KMS-11 (cell line): ENCODE data around the gene SETBP1.

Experiments used
- H2AFZ ChIP-seq: fragments of 200-600 bp; sonication (generic); 2 replicates; pipeline ENCODE4 v1.6.1; 2016; ENCODE audit warnings: antibody characterized with exemption, mixed run types, low read depth
- H3K27ac ChIP-seq: fragments of 200-600 bp; sonication (generic); 2 replicates; pipeline ENCODE4 v1.6.1; 2016; ENCODE audit warnings: mild to moderate bottlenecking, mixed run types
- H3K27me3 ChIP-seq: fragments of 200-600 bp; sonication (generic); 2 replicates; pipeline ENCODE4 v1.6.1; 2017; ENCODE audit warnings: mild to moderate bottlenecking, low read depth, mixed run types, moderate library complexity; ENCODE audit not compliant: insufficient read depth
- H3K36me3 ChIP-seq: fragments of 200-600 bp; sonication (generic); 2 replicates; pipeline ENCODE4 v1.6.1; 2017; ENCODE audit warnings: mild to moderate bottlenecking, mixed run types; ENCODE audit not compliant: insufficient read depth
- H3K4me1 ChIP-seq: fragments of 200-600 bp; sonication (generic); 2 replicates; pipeline ENCODE4 v1.6.1; 2016; ENCODE audit warnings: mild to moderate bottlenecking, low read depth, mixed run types; ENCODE audit not compliant: poor library complexity, severe bottlenecking
- H3K4me2 ChIP-seq: fragments of 200-600 bp; sonication (generic); 2 replicates; pipeline ENCODE4 v1.7.0; 2016; ENCODE audit warnings: mild to moderate bottlenecking, mixed run types
- H3K4me3 ChIP-seq: fragments of 200-600 bp; sonication (generic); IDR thresholded peaks from 2 replicates; pipeline ENCODE4 v1.6.1; 2017; ENCODE audit warnings: low read depth, low read length, mixed read lengths; ENCODE audit not compliant: insufficient read depth
- H3K79me2 ChIP-seq: fragments of 200-600 bp; sonication (generic); 2 replicates; pipeline ENCODE4 v1.6.1; 2016; ENCODE audit warnings: low read depth, mixed run types; ENCODE audit not compliant: insufficient read depth
- H3K9ac ChIP-seq: fragments of 200-600 bp; sonication (generic); 2 replicates; pipeline ENCODE4 v1.6.1; 2016; ENCODE audit warnings: mild to moderate bottlenecking, mixed run types
- H4K20me1 ChIP-seq: fragments of 200-600 bp; sonication (generic); 2 replicates; pipeline ENCODE4 v1.6.1; 2016; ENCODE audit warnings: mild to moderate bottlenecking, mixed run types; ENCODE audit not compliant: insufficient read depth
- TF ChIP-seq, protein P1 (sequence below): fragments of 200-600 bp; sonication (generic); conservative IDR thresholded peaks from 2 replicates; pipeline ENCODE4 v1.6.1; 2017; ENCODE audit warnings: low read depth, mild to moderate bottlenecking, antibody characterized with exemption, low read length, moderate library complexity, mixed read lengths

The SETBP1 gene

DNA sequence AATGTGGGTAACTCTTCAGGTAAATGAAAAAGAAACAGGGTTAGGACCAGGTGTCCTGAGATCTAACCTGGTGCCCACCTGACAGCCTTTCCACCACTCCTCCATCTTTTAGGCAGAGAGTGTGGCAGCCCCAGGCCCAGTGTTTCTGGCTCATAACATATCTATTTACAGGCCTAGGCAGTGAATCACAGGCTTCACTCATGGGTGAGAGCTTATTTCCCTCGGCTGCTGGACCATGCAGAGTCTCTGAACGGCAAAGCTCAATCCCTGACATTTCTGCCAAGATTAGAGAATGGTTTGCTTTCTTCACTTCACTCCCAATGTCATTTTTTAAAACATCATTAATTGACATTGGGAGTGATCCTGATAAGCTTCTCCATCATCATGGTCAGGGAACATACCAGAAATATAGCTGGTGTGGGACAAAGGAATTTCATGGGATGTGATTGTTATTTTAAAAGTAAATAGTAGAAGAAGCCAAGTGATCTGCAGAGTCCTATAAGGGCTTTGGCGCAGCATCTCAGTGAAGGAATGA is 323.9 kb downstream of the SETBP1 start:
- H3K27me3 ChIP-seq = no peaks in the 10 kb centered on the region

GRCh38 chr18:45006934-45007333 is 326.2 kb downstream of the SETBP1 start:
- Histone ChIP-seq H3K27me3 (no peaks in the 10 kb centered on the region), H3K9ac (no peak overlapping the region), H3K36me3 (no peaks in the 10 kb centered on the region), H3K4me1 (no peaks in the 10 kb centered on the region), H3K4me3 (no peak overlapping the region), H4K20me1 (no peaks in the 10 kb centered on the region), H3K79me2 (no peaks in the 10 kb centered on the region), H3K4me2 (no peak overlapping the region), H2AFZ (no peak overlapping the region), H3K27ac (no peak overlapping the region)
- TF ChIP-seq, protein P1, sequence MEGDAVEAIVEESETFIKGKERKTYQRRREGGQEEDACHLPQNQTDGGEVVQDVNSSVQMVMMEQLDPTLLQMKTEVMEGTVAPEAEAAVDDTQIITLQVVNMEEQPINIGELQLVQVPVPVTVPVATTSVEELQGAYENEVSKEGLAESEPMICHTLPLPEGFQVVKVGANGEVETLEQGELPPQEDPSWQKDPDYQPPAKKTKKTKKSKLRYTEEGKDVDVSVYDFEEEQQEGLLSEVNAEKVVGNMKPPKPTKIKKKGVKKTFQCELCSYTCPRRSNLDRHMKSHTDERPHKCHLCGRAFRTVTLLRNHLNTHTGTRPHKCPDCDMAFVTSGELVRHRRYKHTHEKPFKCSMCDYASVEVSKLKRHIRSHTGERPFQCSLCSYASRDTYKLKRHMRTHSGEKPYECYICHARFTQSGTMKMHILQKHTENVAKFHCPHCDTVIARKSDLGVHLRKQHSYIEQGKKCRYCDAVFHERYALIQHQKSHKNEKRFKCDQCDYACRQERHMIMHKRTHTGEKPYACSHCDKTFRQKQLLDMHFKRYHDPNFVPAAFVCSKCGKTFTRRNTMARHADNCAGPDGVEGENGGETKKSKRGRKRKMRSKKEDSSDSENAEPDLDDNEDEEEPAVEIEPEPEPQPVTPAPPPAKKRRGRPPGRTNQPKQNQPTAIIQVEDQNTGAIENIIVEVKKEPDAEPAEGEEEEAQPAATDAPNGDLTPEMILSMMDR = no peak

More for the DNA sequence above, 323.9 kb downstream of the SETBP1 start:
- Histone ChIP-seq H2AFZ (no peak overlapping the region), H3K79me2 (no peaks in the 10 kb centered on the region), H3K27ac (no peak overlapping the region), H3K4me3 (no peak overlapping the region), H3K4me1 (no peaks in the 10 kb centered on the region), H3K9ac (no peak overlapping the region), H3K4me2 (no peak overlapping the region), H3K36me3 (no peaks in the 10 kb centered on the region), H4K20me1 (no peaks in the 10 kb centered on the region)
- TF ChIP-seq, protein P1 = no peak

GRCh38 chr18:45007531-45007930 is 326.8 kb downstream of the SETBP1 start:
- Histone ChIP-seq H3K79me2 (no peaks in the 10 kb centered on the region), H3K27ac (no peak overlapping the region), H3K36me3 (no peaks in the 10 kb centered on the region), H4K20me1 (no peaks in the 10 kb centered on the region), H3K4me1 (no peaks in the 10 kb centered on the region), H2AFZ (no peak overlapping the region), H3K4me3 (no peak overlapping the region), H3K27me3 (no peaks in the 10 kb centered on the region), H3K9ac (no peak overlapping the region), H3K4me2 (no peak overlapping the region)
- TF ChIP-seq, protein P1 = no peak

DNA sequence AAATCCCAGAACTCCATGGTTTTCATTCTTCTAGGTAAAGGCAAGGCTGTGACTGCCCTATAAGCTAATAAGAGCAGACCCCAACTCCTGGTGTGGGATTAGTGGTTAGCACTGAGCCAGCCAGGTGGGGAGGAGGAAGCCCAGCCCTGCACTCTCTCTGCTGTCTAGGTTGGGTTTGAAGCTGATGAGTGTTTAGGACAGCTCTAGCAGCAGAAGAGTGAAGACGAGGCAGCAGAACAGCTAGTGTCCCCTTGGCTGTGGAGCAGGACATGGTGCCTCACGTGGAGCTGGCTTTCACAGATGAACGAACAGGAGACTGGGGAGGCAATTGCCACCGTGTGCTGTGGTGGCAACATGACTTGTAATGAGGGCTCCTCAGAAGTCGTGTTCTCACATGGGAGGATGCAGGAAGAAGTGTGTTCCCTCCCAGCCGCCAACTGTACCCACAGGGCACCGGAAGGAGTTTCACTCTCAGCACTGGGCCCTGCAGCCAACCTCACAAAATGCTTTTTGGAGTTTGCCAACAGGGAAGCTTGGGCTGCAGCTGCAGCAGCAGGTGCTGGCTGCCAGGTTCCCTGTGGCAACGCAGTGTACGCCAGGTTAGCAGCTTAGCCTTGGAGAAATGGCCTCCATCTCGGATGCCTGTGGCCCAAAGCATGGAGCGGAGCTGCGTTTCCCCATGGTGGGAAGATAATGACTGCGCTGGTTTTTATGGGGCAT is 328.2 kb downstream of the SETBP1 start:
- Histone ChIP-seq H3K4me1 (no peaks in the 10 kb centered on the region), H4K20me1 (no peaks in the 10 kb centered on the region), H2AFZ (no peak overlapping the region), H3K36me3 (no peaks in the 10 kb centered on the region), H3K4me3 (no peak overlapping the region), H3K27ac (no peak overlapping the region), H3K9ac (no peak overlapping the region), H3K79me2 (no peaks in the 10 kb centered on the region), H3K4me2 (no peak overlapping the region), H3K27me3 (no peaks in the 10 kb centered on the region)
- TF ChIP-seq, protein P1 = no peak
